GM18520 (cell line): ENCODE results near the gene C20orf141.
"Not testable (repeated sequence)": the region's sequence is repeated elsewhere in the genome, so short reads cannot be mapped to it uniquely, and the experiment has no call there.

Source experiments
- ATAC-seq: cut with Tn5 transposase; IDR thresholded peaks from one replicate; pipeline ENCODE4 v1.9.1; 2021; ENCODE audit not compliant: unreplicated experiment

C20orf141 gene

DNA sequence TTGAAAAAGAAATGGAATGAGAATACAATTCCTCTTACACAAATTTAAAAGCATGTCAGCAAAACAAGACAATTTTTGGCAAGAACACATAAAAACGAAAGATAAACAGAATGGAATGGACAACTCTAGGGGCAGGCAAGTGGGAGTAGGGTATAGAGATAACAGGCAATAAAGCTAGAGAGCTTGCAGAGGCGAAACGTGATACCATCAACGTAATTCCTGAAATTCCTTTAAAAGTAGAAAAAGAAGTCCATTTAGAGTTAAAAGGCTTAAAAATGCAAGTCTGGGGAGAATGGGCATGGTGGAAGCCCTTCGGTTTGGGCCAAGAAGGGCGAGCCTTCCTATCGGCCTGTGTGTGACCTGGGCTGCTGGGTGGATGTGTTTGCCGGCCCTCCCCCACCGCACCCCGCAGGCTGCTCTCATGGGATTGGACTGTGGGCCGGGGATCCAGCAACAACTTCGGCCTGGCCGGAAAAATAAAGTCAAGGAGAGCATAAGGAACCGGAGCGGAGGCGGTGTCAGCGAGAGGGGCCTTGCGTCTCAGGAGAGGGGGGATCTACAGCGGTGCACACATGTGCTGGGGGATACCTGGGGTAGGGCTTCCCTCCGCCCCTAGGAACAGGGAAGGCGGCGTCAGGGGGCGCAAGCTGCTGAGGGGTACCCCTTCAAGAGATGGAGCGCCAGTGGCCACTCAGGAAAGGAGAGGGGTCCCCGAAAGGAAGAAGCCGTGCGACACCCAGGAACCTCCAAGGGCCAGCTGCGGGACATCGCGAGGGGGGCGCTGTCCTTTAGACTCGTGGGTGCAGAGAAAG is 5.5 kb downstream of the C20orf141 start:
- ATAC-seq = no peak

DNA sequence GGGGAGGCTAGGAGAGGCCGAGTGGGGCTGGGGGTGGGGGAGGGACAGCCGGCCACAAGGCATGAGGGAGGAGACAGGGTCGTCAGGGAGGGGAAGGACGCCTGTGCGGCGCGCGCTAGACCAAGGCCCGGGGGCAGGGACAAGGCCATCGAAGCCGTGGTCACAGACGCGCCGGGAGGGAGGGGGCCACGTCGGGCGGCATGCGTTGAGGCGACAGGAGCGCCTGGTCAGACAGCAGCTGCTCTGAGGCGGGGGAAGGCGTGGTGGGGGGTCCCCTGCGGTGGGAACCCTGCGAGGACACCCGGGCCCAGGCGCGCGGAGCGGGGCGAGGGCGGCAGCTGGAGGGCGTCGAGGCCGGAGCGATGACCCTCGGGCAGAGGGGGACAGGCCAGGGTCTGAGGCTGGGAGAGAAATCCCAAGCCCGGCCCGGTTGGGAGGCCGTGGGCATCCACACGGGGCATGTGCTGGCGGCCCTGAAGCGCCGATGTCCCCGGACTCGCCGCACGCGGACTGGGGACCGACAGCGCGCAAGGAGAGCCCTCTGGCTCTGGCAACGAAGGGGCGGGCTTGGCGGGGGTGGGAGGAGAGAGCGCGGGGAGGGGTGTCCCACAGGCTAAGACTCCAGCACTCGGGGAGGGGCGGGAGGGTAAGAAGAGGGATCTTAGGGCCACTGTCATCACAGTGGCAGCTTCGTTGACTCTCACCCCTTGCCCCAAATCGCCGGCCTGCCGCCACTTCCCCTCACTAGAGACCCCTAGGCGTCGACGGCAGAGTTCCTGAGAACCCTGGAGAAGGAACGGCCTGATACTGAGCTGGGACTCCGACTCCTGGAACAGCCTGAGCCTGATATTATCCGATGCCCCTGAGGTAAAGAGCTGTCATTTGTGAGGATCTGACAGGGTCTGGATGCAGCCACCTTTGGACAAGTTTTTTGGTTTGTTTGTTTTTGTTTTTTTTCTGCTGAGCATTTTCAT is 6.4 kb downstream of the C20orf141 start:
- ATAC-seq = no peak

DNA sequence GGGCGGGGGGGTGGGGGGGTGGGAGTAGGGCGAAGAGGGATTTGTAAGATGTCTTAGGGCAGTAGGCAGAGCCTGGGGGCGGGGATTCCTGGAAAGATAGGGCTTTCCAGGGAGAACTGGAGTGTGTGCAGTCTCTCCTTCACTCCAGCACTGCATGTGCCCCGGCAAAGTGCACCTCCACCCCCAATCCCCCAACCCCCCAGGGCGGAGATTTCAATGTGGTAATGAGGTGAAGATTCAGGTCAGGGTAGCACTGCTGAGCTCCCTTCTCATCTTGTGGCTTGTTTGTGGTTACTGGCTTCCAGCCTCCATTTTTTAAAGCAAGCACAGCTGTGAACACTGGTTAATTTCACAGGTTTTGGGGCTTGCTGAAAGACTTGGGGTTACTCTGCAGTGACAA is 7.3 kb downstream of the C20orf141 start:
- no peak for ATAC-seq

- no peak for ATAC-seq
Measured at GRCh38 chr20:2825761-2826160, 11.0 kb downstream of the C20orf141 start.

GRCh38 chr20:2826655-2827054 is 11.9 kb downstream of the C20orf141 start:
- ATAC-seq = no peak

- no peak for ATAC-seq
Measured at GRCh38 chr20:2829376-2829775, 14.6 kb downstream of the C20orf141 start.

DNA sequence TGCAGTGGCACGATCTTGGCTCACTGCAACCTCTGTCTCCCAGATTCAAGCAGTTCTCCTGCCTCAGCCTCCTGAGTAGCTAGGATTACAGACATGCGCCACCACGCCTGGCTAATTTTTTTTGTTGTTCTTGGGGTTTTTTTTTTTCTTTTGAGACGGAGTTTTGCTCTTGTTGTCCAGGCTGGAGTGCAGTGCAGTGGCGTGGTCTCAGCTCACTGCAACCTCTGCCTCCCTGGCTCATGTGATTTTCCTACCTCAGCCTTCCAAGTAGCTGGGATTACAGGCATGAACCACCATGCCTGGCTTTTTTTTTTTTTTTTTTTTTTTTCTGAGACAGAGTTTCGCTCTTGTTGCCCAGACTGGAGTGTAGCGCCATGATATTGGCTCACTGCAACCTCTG is 16.4 kb downstream of the C20orf141 start:
- not testable (repeated sequence) for ATAC-seq

GRCh38 chr20:2833761-2834160 is 19.0 kb downstream of the C20orf141 start:
- no peak for ATAC-seq

DNA sequence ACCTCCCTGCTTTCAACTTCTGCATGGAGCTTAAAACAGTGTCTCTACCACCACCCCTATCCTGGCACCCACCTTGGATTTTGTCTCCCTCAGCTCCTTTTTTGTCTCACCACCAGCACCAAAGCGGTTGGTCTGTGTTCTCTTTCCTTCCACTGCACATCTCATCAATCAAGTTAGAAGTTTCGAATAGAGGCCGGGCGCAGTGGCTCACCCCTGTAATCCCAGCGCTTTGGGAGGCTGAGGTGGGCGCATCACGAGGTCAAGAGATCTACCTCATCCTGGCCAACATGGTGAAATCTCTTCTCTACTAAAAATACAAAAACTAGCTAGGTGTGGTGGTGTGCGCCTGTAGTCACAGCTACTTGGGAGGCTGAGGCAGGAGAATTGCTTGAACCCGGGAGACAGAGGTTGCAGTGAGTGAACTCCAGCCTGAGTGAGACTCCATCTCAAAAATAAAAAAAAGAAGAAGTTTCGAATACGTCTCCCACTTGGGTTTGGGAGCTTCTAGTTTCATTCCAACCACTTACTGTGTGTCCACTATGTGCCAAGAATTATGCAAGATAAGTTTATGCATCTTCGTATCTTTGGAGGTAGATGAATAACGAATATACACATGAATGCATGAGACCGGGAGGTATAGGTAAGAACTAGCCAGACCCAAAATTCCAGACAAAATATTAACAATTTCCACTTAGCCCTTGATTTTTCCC is 19.8 kb downstream of the C20orf141 start:
- no peak for ATAC-seq

DNA sequence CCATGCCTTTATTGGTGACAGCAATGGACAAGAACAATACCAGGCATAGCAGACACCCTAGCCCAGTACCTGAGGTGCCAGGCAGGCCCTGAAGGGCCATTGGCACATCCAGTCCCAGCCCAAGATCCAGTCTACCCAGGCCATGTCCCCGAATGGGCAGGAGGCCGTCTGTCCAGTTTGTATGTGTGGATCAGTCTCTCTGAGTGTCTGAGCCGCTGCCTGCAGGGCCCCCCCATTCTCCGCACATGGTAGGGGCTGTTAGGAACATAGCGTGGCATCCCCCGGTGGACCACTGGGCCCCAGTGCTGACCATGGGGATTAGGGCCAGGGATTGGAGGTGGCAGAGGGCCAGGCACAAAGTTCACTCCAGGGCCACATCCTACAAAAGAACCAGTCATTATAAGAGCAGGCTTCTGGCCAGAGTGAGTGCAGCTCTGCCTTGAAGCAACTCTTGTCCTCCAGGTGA is 20.6 kb downstream of the C20orf141 start:
- ATAC-seq = no peak

DNA sequence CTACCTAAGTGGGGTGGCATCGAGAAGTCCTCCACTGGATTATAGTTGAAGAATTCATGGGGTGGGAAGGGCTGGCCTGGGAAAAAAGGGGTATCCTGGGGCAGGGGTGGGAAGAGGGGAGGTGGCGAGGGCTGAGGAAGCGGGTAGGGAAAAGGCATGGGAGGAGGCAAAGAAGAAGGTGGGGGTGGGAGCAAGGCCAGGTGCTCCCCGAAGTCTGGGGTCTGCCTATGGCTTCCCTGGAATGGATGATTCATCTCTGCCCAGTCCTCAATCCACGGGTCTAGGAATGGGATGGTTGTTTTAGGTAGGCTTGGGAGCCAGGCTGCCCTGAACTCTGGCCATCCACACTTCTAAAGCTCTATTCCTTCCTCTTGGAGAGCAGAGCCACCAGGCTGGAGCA is 21.2 kb downstream of the C20orf141 start:
- no peak for ATAC-seq

DNA sequence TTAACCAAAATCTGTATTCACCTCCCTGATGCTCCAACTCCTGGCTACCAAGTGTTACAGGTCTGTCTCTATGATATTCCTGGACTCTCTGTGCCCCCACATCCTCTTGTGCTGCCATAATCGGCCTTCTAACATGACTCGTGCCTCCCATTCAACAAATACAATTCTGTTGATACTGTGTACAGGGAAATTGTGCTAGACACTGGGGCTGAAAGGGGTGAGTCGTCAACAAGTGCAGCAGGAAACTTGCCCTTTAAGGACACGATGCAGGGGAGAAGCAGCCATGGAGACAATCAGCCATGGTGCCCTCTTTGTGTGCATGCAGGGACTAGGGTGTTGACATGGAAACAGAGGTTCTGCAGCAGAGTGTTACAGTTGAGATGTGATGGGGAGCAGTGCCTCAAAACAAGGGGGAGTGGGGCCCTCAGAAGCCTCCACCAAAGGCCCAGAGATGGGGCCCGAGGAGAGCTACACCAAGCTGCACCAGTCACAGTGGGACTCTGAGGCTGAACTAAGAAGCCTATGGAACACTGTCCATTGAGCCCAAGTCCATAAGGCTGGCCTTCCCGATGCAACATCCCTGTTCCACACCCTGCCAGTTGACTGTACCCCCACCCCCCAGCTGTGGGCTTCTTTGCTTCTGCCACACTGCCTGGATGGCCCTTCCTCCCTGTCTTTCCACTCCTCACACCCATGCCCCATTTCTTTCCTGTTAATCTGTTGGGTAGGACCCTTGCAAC is 22.6 kb downstream of the C20orf141 start:
- no peak for ATAC-seq

DNA sequence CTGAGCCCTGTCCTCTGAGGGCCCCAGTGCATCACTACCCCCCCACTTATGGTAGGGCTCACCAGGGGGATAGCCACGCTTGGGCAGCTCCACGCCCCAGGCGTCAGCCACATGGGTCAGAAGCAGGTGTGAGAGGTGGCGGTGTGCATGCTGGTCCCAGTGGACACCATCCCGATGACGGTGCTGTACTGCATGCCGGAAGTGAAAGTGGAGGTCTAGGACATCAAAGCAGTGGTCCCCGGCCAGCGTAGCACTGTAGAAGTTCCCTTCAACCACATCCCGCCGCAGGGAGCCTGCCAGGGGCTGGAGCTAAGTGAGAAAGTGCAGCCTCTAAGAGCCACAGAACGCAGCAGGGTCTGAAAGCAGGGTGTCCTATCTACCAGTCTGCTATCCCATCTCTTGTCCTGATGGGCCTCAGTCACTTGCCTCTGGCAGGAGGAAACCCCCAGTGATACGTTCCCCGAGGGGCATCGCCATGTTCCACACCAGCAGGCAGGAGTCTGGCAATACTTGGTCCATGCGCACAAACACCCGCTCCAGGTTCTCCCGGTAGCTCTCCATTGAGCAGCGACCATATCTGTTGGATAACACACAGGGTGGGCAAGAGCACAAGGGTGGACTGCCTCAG is 23.5 kb downstream of the C20orf141 start:
- no peak for ATAC-seq

DNA sequence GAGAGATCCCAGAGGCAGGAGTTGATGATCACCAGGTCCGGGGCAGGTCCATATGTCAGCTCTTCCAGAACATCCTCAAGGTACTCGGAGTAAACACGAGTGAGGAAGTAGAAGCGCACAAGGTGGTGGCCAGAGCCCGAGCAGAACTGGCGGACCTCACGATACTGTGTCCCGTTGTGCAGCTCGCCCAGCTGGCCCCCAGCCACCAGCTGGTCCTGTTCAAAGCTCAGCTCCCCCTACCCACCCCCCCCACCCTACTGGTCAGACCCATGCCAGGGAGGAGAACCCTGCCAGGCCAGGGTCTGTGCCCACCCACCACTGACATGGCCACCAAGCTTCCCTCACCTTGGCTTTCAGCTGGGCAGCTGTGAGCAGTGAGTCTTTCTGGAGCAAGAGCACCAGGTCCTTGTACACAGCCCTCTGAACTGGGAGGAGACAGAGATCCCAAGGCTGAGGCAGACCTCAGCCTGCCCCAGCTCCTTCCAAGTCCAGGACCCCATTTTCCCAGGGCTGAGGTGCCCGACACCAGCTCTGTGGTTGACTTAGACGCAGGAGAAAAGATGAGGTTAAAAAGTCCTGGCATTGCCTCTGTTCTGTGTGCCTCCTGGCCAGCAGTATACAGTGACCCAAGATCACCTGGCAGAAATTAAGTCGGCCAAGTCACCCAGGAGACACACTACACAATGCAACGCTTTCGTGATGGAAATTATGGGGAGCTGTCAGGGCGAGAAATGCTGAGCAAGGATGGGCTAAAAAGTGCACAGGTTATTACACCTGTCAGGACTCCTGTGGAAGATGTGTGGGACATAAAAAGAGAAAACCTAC is 24.3 kb downstream of the C20orf141 start:
- no peak for ATAC-seq

DNA sequence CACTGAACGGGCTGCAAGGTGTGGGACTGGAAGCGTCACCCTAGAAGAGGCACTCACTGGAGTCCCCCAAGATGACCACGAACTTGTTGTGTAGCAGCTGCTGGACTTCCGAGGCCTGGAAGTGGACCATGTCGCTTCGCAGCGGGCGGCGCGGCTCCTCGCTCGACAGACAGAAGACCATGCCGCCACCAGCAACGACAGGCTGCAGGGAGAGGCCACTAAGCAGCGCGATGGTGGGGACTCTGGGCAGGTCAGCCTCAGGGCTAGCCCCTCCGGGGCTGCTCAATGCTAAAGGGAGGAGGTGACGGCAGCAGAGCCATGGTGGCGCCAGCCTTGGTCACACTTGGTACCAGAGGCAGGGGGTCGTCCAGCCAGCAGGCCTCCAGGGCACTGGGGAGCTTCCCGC is 24.9 kb downstream of the C20orf141 start:
- no peak for ATAC-seq

- ATAC-seq = peak; percentile 90
Measured at GRCh38 chr20:2840138-2840966, 25.6 kb downstream of the C20orf141 start, which contains the start of the genes PCED1A and VPS16. TSS of gene PCED1A (minus strand) at chr20:2840655. CDS start at chr20:2839912, 743 bp downstream. TSS of gene VPS16 (plus strand) at chr20:2840745. CDS start at chr20:2840775, 30 bp downstream.

- peak; percentile 10 for ATAC-seq
Measured at GRCh38 chr20:2840967-2841531, 26.3 kb downstream of the C20orf141 start.

DNA sequence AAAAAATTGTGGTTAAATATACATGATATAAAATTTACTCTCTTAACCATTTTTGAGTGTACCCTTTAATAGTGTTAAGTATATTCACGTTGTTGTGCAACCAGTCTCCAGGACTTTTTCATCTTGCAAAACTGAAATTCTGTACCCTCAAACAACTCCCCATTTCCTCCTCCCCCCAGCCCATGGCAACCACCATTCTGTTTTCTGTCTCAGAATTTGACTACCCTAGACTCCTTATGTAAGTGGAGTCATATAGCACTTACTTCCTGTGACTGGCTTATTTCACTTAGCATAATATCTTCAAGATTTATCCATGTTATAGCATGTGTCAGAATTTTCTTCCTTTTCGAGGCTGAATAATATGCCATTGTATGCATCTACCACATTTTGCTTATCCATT is 30.8 kb downstream of the C20orf141 start:
- no peak for ATAC-seq
